HepG2 (cell line): ENCODE results near the gene PIK3CA. TPM values are rescaled to one million over a fixed set of nuclear protein-coding genes. Genes with fewer than 3 reads are reported as not detected.
A peak's percentile ranks its signal among the peaks of the same experiment; 100 is the strongest.

ENCODE experiments used
- ARID2 ChIP-seq: sonication (generic); formaldehyde crosslinking; IDR thresholded peaks from 2 replicates; pipeline ENCODE4 v1.8.1; 2022; ENCODE audit warnings: mild to moderate bottlenecking, missing genetic modification reagents, borderline replicate concordance
- ATF3 ChIP-seq: sonication (generic); formaldehyde crosslinking; IDR thresholded peaks from 2 replicates; pipeline ENCODE4 v1.4.0; 2020; ENCODE audit warnings: missing genetic modification reagents
- CBFB ChIP-seq: sonication (generic); formaldehyde crosslinking; IDR thresholded peaks from 2 replicates; pipeline ENCODE4 v1.4.0; 2020; ENCODE audit warnings: missing genetic modification reagents
- FOXA1 ChIP-seq, 2 experiments: fragments of 450-650 bp in 1 of 2; sonication (generic) in 1 of 2; formaldehyde crosslinking in 1 of 2; IDR thresholded peaks; 2 replicates each; pipeline versions ENCODE4 v1.4.0 to v1.6.1; 2016 to 2020; ENCODE audit warnings: missing genetic modification reagents in 1 of 2
- FOXP1 ChIP-seq, 2 experiments: fragments of 450-650 bp in 1 of 2; IDR thresholded peaks; 2 replicates each; pipeline ENCODE4 v1.6.1; 2017 to 2018; ENCODE audit warnings: antibody characterized with exemption in 1 of 2
- NCOA1 ChIP-seq: sonication (generic); formaldehyde crosslinking; IDR thresholded peaks from 2 replicates; pipeline ENCODE4 v1.9.0; 2021; ENCODE audit warnings: missing genetic modification reagents
- ONECUT2 ChIP-seq: sonication (generic); formaldehyde crosslinking; IDR thresholded peaks from 2 replicates; pipeline ENCODE4 v1.4.0; 2020; ENCODE audit warnings: missing genetic modification reagents
- THAP11 ChIP-seq: IDR thresholded peaks from 2 replicates; pipeline ENCODE4 v1.6.1; 2016; ENCODE audit warnings: missing biosample characterization, missing genetic modification reagents
- THAP7 ChIP-seq: sonication (generic); formaldehyde crosslinking; IDR thresholded peaks from 2 replicates; pipeline ENCODE4 v1.8.1; 2023; ENCODE audit warnings: mild to moderate bottlenecking, missing genetic modification reagents
- WIZ ChIP-seq: sonication (generic); formaldehyde crosslinking; IDR thresholded peaks from 2 replicates; pipeline ENCODE4 v1.5.1; 2020; ENCODE audit warnings: mild to moderate bottlenecking, missing genetic modification reagents
- ZBTB14 ChIP-seq: sonication (generic); formaldehyde crosslinking; IDR thresholded peaks from 2 replicates; pipeline ENCODE4 v1.4.0; 2020; ENCODE audit warnings: missing genetic modification reagents
- ZNF205 ChIP-seq: IDR thresholded peaks from 2 replicates; pipeline ENCODE4 v1.6.1; 2018; ENCODE audit warnings: missing biosample characterization, missing genetic modification reagents
- ZNF274 ChIP-seq: sonication (generic); formaldehyde crosslinking; IDR thresholded peaks from 2 replicates; pipeline ENCODE4 v1.5.1; 2020; ENCODE audit warnings: mild to moderate bottlenecking, missing genetic modification reagents
- ZNF3 ChIP-seq: IDR thresholded peaks from 2 replicates; pipeline ENCODE4 v1.7.0; 2017; ENCODE audit warnings: inconsistent platforms
- ZNF317 ChIP-seq: sonication (generic); formaldehyde crosslinking; IDR thresholded peaks from 2 replicates; pipeline ENCODE4 v1.5.0; 2020; ENCODE audit warnings: mild to moderate bottlenecking, missing genetic modification reagents
- ZNF326 ChIP-seq: sonication (generic); formaldehyde crosslinking; IDR thresholded peaks from 2 replicates; pipeline ENCODE4 v1.4.0; 2020; ENCODE audit warnings: missing genetic modification reagents, borderline replicate concordance
- ZNF589 ChIP-seq: sonication (generic); formaldehyde crosslinking; conservative IDR thresholded peaks from 2 replicates; pipeline ENCODE4 v1.8.0; 2022; ENCODE audit warnings: mild to moderate bottlenecking, moderate library complexity, missing genetic modification reagents
- ZNF777 ChIP-seq: sonication (generic); formaldehyde crosslinking; IDR thresholded peaks from 2 replicates; pipeline ENCODE4 v1.4.0; 2020; ENCODE audit warnings: missing genetic modification reagents
- ZSCAN12 ChIP-seq: sonication (generic); formaldehyde crosslinking; IDR thresholded peaks from 2 replicates; pipeline ENCODE4 v1.9.0; 2021; ENCODE audit warnings: mild to moderate bottlenecking, missing genetic modification reagents
- ZSCAN20 ChIP-seq: sonication (generic); formaldehyde crosslinking; IDR thresholded peaks from 2 replicates; pipeline ENCODE4 v1.4.0; 2020; ENCODE audit warnings: missing genetic modification reagents, mild to moderate bottlenecking, borderline replicate concordance
- polyA plus RNA-seq, 8 experiments: library from polyadenylated mRNA; depleted of rRNA in 3 of 8; stranded (reverse) in 7 of 8; unstranded in 1 of 8; fragments of >200 nt; fragmentation: Illumina TruSeq in 4 of 8; extraction: Trizol in 4 of 8; gene quantifications; 2 replicates each; pipeline versions ENCODE4 v1.2.1 to v1.2.3, GENCODE V29; 2011 to 2016; ENCODE audit warnings: low read depth in 4 of 8, missing spikeins in 1 of 8, mixed read lengths in 1 of 8; ENCODE audit not compliant: insufficient read depth in 1 of 8
- total RNA-seq, 5 experiments: library from RNA; depleted of rRNA; stranded (reverse); fragments of >200 nt; fragmentation: Illumina TruSeq; extraction: Trizol; gene quantifications; 2 replicates each; pipeline ENCODE4 v1.2.3, GENCODE V29; 2016; ENCODE audit warnings: low read depth in 1 of 5
- TF ChIP-seq, protein P1 (sequence below): sonication (generic); formaldehyde crosslinking; IDR thresholded peaks from 2 replicates; pipeline ENCODE4 v1.4.0; 2020; ENCODE audit warnings: mild to moderate bottlenecking, missing genetic modification reagents
- TF ChIP-seq, protein P2 (sequence below): sonication (generic); formaldehyde crosslinking; IDR thresholded peaks from 2 replicates; pipeline ENCODE4 v1.4.0; 2020; ENCODE audit warnings: missing genetic modification reagents

PIK3CA gene
- total and polyA plus RNA-seq, 2 of the 13 experiments (the other 11 are each of a cell fraction or from before 2014, with no cell fraction given): 5.7 to 11.4 TPM

DNA sequence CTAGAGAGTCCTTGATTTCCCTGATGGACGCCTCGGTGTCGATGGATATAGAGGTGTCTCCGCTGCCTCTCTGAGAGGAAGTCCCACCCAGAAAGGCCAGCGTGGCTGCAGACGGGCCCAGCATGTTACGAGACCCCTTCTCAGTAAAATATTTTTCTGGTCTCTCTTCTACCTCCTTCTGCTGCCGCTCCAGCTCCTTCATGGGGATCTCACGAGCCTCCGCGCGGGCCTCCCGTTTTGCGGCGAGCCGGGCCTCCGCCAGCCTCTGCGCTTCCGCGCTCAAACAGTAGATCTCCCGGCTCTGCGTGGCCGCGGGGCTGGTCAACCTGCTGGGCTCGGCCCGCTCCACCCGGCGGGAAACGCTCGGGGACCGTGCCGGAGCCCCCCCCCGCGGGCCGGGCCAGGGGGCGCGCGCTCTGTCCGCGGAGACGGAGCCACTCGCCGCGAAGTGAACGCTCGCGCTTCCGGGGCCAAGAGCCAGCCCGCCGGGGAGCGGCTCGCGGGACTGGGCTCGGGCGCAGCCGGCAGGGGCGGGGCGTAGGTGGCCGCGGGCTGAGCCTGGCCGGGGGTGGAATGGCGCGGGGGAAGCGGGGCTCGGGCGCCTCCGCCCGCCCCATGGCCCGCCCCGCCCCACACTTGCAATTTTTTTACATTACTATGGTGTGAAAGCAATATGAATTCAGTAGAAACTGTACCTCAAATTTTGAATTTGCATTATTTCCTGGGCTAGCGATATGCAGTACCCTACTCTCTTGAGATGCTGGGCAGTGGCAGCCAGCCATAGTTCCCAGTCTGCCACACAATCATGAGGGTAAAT, 113.0 kb downstream of the PIK3CA start (continued):
- no peak; the same call in 1 of the 2 replicates for TF ChIP-seq THAP11 (CRISPR knock-in tag)
- no peak for TF ChIP-seq ZSCAN12 (CRISPR knock-in tag)
- TF ChIP-seq ZBTB14 (CRISPR knock-in tag): peak; percentile 67
- TF ChIP-seq ZNF205: no peak
- TF ChIP-seq ARID2 (CRISPR knock-in tag): no peak
- TF ChIP-seq ZNF317: no peak
- no peak for TF ChIP-seq THAP7 (CRISPR knock-in tag)
- TF ChIP-seq ZNF3 (CRISPR knock-in tag): no peak
- TF ChIP-seq FOXP1 (IDR thresholded peaks at IDR 0.05): no peak
- no peak for TF ChIP-seq FOXP1 (CRISPR knock-in tag; IDR thresholded peaks at IDR 0.05)
- no peak for TF ChIP-seq ZNF326
- TF ChIP-seq ATF3 (CRISPR knock-in tag): no peak
- no peak for TF ChIP-seq ONECUT2
- TF ChIP-seq ZNF589 (CRISPR knock-in tag): no peak
- TF ChIP-seq, protein P1, sequence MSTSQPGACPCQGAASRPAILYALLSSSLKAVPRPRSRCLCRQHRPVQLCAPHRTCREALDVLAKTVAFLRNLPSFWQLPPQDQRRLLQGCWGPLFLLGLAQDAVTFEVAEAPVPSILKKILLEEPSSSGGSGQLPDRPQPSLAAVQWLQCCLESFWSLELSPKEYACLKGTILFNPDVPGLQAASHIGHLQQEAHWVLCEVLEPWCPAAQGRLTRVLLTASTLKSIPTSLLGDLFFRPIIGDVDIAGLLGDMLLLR: no peak
- no peak for TF ChIP-seq CBFB (CRISPR knock-in tag)
- no peak for TF ChIP-seq WIZ (CRISPR knock-in tag)
- TF ChIP-seq ZSCAN20: peak; percentile 69; the same call in 1 of the 2 replicates
- no peak for TF ChIP-seq FOXA1 (IDR thresholded peaks at IDR 0.05)
- no peak for TF ChIP-seq FOXA1 (CRISPR knock-in tag; IDR thresholded peaks at IDR 0.05)
- TF ChIP-seq, protein P2, sequence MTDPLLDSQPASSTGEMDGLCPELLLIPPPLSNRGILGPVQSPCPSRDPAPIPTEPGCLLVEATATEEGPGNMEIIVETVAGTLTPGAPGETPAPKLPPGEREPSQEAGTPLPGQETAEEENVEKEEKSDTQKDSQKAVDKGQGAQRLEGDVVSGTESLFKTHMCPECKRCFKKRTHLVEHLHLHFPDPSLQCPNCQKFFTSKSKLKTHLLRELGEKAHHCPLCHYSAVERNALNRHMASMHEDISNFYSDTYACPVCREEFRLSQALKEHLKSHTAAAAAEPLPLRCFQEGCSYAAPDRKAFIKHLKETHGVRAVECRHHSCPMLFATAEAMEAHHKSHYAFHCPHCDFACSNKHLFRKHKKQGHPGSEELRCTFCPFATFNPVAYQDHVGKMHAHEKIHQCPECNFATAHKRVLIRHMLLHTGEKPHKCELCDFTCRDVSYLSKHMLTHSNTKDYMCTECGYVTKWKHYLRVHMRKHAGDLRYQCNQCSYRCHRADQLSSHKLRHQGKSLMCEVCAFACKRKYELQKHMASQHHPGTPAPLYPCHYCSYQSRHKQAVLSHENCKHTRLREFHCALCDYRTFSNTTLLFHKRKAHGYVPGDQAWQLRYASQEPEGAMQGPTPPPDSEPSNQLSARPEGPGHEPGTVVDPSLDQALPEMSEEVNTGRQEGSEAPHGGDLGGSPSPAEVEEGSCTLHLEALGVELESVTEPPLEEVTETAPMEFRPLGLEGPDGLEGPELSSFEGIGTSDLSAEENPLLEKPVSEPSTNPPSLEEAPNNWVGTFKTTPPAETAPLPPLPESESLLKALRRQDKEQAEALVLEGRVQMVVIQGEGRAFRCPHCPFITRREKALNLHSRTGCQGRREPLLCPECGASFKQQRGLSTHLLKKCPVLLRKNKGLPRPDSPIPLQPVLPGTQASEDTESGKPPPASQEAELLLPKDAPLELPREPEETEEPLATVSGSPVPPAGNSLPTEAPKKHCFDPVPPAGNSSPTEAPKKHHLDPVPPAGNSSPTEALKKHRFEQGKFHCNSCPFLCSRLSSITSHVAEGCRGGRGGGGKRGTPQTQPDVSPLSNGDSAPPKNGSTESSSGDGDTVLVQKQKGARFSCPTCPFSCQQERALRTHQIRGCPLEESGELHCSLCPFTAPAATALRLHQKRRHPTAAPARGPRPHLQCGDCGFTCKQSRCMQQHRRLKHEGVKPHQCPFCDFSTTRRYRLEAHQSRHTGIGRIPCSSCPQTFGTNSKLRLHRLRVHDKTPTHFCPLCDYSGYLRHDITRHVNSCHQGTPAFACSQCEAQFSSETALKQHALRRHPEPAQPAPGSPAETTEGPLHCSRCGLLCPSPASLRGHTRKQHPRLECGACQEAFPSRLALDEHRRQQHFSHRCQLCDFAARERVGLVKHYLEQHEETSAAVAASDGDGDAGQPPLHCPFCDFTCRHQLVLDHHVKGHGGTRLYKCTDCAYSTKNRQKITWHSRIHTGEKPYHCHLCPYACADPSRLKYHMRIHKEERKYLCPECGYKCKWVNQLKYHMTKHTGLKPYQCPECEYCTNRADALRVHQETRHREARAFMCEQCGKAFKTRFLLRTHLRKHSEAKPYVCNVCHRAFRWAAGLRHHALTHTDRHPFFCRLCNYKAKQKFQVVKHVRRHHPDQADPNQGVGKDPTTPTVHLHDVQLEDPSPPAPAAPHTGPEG (CRISPR knock-in tag): peak; percentile 82
- no peak for TF ChIP-seq ZNF274 (CRISPR knock-in tag)
- 0 out of 2 replicates have a peak, but pooled peaks have one; percentile 35 for TF ChIP-seq ZNF777 (CRISPR knock-in tag)
- no peak for TF ChIP-seq NCOA1
